BE2C (cell line): ENCODE measurements around the gene ITPK1.

Experiments used
- DNase-seq: peaks from one replicate; pipeline ENCODE4 v3.0.0-alpha.2; 2020
- H3K27me3 ChIP-seq: fragments of 250-450 bp; sonication (Bioruptor Pico); 2 replicates; pipeline ENCODE4 v1.5.1; 2020; ENCODE audit warnings: mild to moderate bottlenecking
- H3K36me3 ChIP-seq: fragments of 250-450 bp; sonication (Bioruptor Pico); 2 replicates; pipeline ENCODE4 v1.5.1; 2020; ENCODE audit warnings: mild to moderate bottlenecking
- H3K4me1 ChIP-seq: fragments of 250-450 bp; sonication (Bioruptor Pico); 2 replicates; pipeline ENCODE4 v1.5.1; 2020
- H3K4me3 ChIP-seq: 2 replicates; pipeline ENCODE4 v1.5.1; 2011; ENCODE audit warnings: low read depth, low read length
- H3K9me3 ChIP-seq: fragments of 250-450 bp; sonication (Bioruptor Pico); 2 replicates; pipeline ENCODE4 v1.5.1; 2020
- CTCF ChIP-seq: IDR thresholded peaks from 2 replicates; pipeline ENCODE4 v1.5.1; 2012; ENCODE audit warnings: mild to moderate bottlenecking, low read depth, low read length

Gene ITPK1

GRCh38 chr14:93040443-93040842 is 75.3 kb downstream of the ITPK1 start:
- no peaks in the 10 kb centered on the region for H3K27me3 ChIP-seq
- peaks cover 25% of the 10 kb centered on the region for H3K4me1 ChIP-seq
- H3K9me3 ChIP-seq: no peaks in the 10 kb centered on the region
- TF ChIP-seq CTCF: no peak
- no peak for DNase-seq
- no peaks in the 10 kb centered on the region for H3K36me3 ChIP-seq
- no peak overlapping the region for H3K4me3 ChIP-seq

GRCh38 chr14:93039649-93040315 is 75.9 kb downstream of the ITPK1 start:
- no peak overlapping the region for H3K4me3 ChIP-seq
- no peak for DNase-seq
- H3K36me3 ChIP-seq: no peaks in the 10 kb centered on the region
- no peaks in the 10 kb centered on the region for H3K27me3 ChIP-seq
- H3K4me1 ChIP-seq: peaks cover 18% of the 10 kb centered on the region
- no peaks in the 10 kb centered on the region for H3K9me3 ChIP-seq
- no peak for TF ChIP-seq CTCF

DNA sequence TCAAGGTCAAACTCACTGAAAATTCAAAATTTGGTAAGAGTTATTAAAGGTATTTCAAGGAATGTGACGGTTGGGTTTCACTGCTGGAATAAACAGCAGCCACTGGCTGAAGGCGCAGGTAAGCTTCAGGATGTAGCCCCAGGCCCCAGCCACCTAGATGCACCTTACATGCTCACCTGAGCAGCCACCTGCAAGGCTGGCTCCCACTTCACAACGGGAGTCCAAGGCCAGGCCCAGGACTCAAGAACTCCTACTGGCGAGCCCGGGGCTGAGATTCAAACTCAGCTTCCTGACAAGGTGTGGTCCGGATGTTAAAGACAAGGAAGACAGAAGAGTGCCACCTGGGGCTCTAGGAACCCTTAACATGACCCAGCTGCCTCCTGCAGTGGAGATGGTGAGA is 78.4 kb downstream of the ITPK1 start:
- H3K4me3 ChIP-seq: no peak overlapping the region
- peaks cover 16% of the 10 kb centered on the region for H3K4me1 ChIP-seq
- no peak for DNase-seq
- H3K36me3 ChIP-seq: no peaks in the 10 kb centered on the region
- no peaks in the 10 kb centered on the region for H3K9me3 ChIP-seq
- no peak for TF ChIP-seq CTCF
- H3K27me3 ChIP-seq: no peaks in the 10 kb centered on the region

- no peaks in the 10 kb centered on the region for H3K9me3 ChIP-seq
- H3K4me1 ChIP-seq: peaks cover 16% of the 10 kb centered on the region
- no peak for DNase-seq
- no peak overlapping the region for H3K4me3 ChIP-seq
- H3K27me3 ChIP-seq: no peaks in the 10 kb centered on the region
- no peak for TF ChIP-seq CTCF
- no peaks in the 10 kb centered on the region for H3K36me3 ChIP-seq
Measured at GRCh38 chr14:93036652-93037345, 78.9 kb downstream of the ITPK1 start.

DNA sequence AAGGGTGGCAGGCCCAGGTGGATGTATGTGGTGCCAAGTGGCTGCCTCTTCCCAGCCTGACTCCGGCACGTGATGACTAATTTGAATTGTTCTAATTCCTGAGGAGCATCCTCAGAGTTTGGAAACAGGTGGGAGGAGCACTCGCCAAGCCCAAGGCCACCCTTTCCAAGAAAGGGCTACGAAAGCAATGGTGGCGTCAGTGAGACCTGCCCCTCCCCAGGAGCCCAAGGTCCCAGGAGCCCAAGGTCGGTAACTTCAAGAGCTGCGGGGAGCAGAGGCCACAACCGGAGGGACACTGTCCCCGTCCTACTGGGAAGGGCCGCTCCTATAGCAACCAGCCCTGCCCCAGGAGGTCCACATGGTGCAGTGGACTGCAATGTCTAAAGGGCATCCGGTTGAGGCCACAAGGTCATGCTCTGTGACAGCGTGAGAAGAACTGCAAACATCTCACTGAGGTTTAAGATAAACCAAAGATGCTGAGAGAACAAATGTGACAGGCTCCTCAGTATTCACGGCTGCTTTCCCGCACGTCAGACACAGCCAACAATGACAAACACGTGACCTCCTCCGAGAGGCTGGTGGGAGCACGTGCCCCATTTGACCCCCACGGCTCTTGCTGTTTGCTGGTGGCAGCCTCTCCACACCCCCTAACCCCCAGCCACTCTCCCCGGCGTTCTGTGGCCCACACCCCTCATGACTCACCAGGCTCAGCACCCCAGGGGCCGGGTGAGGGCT is 79.6 kb downstream of the ITPK1 start:
- Histone ChIP-seq H3K27me3 (no peaks in the 10 kb centered on the region), H3K4me1 (peaks cover 16% of the 10 kb centered on the region)
- no peak for TF ChIP-seq CTCF

DNA sequence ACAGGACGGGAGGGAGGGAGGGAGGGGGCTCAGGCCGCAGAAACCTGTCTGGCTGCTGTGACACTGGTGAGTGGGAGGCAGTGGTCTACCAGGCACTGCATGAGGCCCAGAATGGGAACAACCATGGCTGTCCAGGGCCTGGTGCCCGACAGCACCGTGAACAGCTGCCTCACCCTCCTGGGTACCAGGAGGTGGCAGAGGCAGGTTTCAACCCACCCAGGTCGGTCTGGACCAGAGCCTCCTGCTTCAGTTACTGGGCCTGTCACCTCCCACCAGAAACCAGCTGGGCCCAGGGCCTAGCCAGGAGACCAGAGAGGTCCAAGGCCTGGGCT is 80.2 kb downstream of the ITPK1 start:
- DNase-seq: no peak
- Histone ChIP-seq H3K27me3 (no peaks in the 10 kb centered on the region), H3K9me3 (no peaks in the 10 kb centered on the region), H3K36me3 (no peaks in the 10 kb centered on the region), H3K4me1 (peaks cover 16% of the 10 kb centered on the region), H3K4me3 (no peak overlapping the region)
- no peak for TF ChIP-seq CTCF

More for the DNA sequence above, 79.6 kb downstream of the ITPK1 start:
- Histone ChIP-seq H3K36me3 (no peaks in the 10 kb centered on the region), H3K4me3 (no peak overlapping the region), H3K9me3 (no peaks in the 10 kb centered on the region)
- no peak for DNase-seq
